NCI-H1105 treated with DMSO at 0.1 percent for 48 hours (cell line): ENCODE results near the gene PPCDC.

ENCODE experiments used
- DNase-seq: peaks from one replicate; lab custom pipeline; 2025; lab: John Stamatoyannopoulos, UW

PPCDC gene, protein sequence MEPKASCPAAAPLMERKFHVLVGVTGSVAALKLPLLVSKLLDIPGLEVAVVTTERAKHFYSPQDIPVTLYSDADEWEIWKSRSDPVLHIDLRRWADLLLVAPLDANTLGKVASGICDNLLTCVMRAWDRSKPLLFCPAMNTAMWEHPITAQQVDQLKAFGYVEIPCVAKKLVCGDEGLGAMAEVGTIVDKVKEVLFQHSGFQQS

DNA sequence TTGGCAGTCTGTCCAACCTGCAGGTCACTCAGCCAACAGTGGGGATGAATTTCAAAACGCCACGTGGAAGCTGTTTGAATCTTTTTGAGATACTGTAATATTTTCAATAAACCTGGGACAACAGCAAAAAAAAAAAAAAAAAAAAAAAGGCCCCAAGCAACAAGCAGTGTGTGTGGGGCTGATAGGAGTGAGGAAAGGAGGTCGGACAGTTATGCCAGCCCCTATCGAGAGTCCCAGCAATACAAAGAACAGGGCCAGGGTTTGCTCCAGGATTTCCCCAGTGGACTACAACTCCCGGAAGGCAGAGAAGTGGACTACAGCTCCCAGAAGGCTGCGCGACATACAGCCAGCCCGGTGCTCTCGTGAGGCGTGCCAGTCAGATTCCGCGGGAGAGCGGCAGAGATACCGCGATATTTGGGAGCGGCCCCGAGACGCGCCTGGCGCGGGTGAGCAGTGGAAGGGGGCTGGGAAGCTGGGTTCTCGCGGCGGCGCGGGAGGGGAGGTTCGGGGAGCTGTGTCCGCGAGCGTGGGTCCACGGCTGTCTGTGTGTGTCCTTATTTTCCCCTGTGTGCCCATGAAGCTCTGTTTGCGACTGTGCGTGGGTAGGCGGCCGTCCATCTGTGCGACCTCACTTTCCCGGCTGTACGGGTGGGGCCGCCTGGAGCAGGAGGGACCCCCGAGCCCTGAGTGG lies at the start of gene PPCDC:
Gene PPCDC (plus strand): TSS at position 410 of the 691 bp plus-strand sequence. CDS start 4,729 bp downstream, outside the sequence.
- peak; percentile 87 for DNase-seq

DNA sequence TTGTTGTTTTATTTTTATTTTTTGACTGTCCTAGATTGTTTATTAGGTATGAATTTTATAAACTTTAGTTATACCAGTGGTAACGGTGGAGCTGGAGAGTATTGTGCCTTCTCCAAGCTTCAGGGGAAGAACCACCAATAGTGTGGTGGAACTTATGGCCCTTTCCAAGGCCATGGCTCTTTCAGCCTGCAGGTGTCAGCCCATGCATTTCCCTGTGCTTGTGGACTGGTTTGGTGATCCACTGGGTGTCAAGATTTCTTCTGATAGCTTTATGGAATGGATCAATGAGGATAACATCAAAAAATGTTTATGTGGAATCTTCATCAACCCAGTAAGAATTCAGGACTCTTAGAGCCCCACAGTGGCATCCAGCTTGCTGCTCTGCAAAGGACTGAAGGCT lies 47.2 kb upstream of the PPCDC start:
- DNase-seq, result no peak

DNA sequence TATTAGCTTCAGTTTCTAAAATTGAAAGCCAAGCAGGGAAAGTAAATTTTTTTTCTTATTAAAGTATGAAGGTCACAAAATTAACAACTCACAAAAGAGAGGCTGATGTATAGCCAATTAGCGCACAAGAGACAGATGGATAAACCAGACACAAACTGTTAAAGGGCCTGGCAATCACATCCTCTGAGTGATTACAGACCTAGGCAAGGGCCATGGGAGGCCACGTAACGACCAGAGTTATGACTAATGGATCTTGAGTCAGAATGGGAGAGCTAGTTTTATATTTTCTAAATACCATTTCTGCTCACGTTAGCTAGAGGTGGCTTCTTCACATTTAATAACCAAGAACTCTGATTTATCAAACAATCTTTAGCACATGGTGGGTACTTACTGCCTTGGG lies 45.8 kb upstream of the PPCDC start:
- no peak for DNase-seq

DNA sequence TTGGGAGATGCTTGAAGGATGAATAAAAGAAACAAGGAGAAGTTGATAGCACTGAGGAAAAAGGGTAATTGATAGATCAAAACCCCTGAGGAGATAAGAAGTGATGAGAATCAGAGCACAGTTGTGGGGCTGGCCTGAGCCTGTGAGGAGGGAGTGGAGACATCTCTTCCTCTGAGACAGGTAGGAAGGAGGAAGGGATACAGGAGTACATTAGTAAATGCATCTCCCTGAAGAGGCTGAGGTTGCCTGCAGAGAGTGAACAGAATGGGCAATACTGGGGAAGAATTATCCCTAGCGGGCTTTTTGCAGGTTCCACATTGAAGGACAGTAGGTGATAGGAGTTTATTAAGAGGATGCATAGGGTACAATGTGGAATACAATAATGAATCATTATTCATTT lies 45.3 kb upstream of the PPCDC start:
- no peak for DNase-seq

DNA sequence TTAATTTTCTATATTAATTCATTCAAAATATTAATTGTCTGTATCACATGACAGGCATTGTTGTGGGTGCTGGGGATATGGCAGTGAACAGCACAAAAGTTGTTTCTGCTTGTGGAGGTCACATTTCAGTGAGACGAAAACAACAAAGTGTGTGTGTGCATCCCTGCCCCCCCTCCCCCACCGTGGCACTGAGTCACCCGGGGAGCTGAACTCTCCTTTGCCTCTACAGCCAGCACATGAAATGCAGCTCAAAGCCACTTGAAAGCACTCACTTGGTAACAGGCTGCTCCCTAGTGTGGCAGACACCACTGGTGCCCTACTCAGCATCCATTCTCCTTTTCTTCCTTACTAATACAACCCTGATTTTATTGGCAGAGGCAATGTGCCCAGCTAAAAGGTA lies 44.9 kb upstream of the PPCDC start:
- no peak for DNase-seq

DNA sequence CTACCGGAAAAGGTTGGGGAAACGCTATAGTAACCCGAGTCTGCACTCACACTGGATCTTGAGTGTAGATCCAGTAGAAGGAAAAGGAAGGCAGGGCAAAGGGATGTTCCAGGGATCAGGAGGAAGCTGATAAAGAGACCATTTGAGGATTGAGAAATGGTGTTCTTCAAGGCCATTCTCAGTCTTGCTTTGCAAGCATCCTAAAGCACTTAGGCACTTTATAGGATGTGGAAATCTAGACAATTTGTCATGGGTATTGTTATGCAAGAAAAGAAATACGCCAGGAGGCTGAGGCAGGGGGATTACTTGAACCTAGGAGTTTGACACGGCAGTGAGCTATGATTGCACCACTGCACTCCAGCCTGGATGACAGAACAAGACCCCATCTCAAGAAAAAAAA lies 41.2 kb upstream of the PPCDC start:
- DNase-seq, result no peak

DNA sequence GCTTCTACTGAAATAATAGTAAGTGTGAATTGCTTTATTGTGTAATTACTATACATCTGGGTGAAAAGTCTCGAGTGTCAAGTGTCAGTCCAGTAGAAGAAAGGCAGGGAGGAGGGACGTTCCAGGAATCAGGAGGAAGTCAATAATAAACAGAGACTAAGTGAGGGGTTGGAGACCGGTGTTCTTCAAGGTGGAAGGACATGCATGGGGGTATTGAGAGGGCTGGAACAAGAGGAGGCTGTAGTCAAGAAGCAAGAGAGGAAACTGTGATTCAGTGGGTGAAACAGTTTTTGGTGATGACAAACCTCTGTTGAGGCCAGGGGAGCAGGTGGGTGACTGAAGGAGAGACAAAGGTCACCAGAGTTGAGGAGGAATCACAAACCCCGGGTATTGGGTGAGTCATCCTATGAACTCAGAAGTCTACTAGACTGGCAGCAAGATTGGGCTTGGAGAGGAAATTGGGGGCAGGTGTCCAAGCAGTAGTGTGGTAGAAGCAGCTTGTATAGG lies 39.6 kb upstream of the PPCDC start:
- DNase-seq, result no peak

DNA sequence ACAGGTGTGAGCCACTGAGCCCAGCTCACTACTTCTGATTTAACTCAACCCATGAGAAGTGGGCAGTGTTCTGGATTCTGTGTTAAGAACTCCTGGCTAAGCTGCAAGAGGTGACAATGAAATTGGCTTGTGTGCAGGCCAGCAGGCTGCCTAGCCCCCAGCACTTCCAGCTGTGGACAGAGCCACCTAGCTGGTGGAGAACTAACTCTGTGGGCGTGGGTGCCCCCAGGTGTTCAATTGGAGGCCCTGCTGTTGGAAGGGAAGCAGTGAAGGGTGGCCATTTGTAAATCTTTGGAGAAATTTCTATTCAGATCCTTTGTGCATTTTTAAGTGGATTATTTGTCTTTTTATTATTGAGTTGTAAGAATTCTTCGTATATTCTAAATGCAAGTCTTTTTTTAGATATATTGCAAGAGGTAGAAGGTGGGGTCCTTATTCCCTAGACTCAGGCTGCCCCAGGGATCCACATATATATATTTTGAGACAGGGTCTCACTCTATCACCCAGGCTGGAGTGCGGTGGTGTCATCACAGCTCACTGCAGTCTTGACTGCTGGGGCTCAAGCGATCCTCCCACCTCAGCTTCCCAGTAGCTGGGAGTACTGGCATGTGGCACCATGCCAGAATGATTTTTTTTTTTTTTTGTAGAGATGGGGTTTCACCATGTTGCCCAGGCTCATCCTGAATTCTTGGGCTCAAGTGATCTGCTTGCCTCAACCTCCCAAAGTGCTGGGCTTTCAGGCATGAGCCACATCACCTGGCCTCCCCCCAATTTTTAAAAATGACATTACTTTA lies 35.2 kb upstream of the PPCDC start:
- DNase-seq, result no peak

DNA sequence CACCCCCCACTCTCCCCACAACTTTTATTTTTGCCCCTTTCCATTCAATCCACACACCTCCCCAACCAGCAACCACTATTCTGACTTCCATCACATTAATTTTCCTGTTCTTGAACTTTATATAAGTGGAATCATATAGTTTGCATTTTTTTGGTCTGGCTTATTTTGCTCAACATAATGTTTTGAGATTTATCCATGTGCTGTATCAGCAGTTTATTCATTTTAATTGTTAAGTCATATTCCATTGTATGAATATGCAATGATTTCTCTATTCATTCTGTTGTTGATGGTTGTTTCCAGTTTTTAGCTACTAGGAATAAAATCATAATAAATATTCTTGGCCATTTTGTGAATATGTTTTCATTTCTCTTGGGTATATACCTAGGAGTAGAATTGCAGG lies 33.9 kb upstream of the PPCDC start:
- no peak for DNase-seq

DNA sequence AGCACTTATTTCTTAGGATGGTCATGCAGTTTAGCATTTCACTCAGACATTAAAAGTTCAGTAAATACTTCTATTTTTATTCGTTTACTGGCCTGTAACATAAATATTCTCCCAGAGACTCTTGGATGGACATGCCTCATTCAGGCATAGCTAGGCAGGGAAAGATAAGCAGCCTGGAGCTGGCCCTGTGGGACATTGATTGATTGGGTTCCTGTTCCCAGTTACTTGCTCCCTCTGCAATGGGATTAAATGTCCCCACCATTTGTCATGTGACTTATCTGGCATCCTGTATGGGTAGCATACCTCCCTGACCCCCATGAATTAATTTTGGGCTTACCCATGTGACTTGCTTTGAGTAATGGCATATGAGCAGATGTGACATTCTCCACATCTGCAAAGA lies 30.8 kb upstream of the PPCDC start:
- DNase-seq, result no peak

DNA sequence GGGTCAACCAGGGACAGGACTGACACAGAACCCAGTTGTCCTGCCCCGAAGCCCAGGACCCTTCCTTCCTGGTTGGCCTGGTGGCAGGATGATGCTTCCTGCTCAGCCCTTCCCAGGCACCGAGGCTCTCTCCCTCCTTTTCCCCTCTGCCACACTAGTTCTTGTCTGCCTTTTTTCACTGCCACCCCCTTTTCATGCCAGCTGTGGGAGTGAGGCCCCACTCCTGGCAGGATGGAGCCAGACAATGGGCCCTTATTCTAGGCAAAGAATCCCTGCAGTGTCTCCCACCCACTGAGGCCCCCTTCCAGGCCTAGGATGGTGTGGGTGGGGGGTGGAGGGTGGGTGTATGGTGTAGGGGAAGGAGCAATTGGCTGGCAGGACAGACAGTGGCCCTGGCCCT lies 29.2 kb upstream of the PPCDC start:
- no peak for DNase-seq

DNA sequence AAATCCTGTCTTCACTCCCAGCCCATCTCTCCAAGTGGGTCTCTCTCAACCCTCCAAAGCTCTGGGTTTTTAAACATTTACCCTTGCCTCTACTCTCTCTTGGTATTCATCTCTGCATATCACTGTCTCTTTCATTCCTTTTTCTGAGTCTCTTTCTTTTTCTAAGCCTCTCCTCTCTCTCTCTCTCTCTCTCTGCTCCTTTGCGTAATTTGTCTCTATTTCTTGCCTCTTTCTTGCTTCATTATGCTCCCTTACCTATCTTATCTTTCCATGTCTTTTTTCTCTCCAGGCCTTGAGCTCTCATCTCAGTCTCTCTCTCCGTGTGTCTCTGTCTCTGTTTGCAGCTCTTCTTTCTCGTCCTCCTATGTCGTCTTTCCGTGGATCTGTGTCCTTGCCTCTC lies 28.7 kb upstream of the PPCDC start:
- DNase-seq, result no peak

DNA sequence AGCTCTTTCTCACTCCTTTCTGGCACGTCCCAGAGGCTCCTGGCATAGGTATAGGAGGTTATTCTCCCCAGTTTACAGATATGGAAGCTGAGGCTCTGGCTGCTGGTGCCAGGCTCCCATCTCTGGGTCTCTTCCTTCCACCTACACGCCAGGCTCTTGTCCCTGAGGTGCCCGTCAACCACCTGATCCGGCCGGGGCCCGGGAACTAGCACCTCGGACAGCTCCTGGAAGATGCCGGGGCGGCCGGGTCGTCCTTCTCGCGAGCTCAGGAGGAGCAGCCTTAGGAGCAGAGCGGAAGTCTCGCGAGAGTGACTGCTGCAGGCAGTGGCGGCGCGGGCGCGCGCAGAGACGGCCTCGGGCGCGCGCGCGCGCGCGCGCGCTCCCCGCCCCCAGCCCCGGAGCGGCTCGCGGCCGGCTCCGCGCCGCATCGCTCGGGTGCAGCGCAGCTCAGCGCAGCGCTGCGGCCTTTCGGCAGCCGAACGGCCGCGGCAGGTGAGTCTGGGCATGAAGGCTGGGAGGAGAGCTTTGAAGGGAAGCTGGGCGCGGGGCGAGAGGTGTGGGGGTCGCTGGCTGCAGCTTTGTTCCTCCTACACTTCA lies 28.1 kb upstream of the PPCDC start, which contains the start of gene SCAMP5:
Gene SCAMP5 (plus strand): TSS at position 382 of the 597 bp plus-strand sequence. CDS start 16,277 bp downstream, outside the sequence.
- peak; percentile 90 for DNase-seq

DNA sequence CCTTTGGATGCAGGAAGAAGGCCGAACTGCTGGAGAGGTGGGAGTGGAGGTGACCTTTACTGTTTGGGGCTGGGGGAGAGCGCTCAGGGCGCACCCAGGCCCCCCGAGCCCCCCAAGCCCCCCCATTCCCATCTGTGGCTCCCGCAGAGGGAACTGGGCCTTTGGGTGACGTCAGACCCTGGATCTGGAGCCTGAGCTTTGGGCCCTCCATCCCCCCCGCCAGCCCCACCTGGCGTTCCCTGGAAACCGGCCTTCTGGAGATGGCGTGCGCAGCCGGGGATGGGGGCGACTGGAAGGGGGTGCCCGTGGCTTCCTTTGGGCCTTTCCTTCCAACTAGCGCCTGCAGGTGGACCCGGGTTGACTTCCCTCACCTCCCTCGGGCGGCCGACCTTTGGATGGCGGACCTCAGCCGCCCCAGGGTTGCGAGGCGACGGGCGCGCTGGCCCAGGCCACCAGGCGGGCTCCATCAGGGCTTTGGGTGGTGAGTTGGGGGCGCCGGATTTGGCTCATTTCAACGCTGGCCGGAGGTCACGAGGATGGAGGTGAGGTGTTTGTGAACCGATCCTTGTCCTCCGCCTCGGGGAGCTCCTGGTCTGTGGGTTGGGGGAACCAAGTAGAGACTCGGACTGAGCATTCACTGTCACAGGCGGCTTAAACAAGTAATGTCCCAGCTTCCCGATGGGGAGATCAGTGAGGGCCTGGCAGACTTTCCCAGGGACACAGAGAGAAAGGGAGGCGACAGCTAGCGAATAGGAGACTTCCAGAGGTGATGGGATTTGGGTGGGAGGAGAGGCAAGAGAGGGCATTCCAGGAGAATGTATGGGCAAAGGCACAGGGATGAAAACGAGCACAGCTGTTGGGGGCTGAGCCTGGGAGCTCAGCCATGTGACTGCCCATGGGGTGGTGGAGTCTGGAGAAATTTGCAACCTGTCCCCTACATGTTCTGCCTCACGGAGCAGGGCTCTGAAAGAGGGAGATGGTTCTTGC lies 27.3 kb upstream of the PPCDC start:
- peak; percentile 43 for DNase-seq

DNA sequence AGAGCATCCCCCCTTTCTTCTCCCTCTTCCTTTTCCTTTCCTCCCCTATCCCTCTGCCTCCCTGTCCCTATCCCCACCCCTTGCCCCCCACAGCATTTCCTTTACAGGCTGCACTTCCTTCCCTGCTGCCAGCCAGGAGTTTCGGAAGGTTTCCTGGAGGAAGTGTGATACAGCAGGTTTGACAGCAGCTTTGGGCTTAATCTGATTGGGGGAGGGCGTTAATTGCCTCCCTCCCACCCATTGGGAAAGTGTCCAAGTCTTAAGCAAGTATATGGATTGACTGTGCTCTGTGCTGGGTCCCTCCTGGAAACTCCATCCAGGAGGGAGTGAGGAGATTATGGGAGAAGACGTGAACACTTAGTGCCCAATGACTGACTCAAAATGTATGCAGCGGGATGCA lies 26.2 kb upstream of the PPCDC start:
- DNase-seq, result no peak

DNA sequence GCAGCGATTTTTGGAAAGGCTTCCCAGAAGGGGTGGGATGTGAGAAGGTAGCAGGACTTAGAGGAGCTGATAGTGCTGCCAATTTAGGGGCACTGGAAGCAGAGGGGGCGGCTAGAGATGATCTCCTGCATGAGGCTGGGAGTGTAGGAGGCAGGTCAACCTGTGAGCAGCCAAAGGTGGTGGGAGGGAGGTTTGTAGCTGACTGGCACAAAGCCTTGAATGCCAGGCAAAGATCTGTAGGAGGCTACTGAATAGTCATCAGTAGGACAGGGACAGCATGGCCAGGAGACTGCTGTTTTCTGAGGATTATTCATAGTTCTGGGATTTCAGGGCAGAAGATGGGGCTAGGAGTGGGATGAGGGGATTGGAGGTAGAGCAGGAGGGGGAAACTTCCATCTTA lies 25.8 kb upstream of the PPCDC start:
- no peak for DNase-seq

DNA sequence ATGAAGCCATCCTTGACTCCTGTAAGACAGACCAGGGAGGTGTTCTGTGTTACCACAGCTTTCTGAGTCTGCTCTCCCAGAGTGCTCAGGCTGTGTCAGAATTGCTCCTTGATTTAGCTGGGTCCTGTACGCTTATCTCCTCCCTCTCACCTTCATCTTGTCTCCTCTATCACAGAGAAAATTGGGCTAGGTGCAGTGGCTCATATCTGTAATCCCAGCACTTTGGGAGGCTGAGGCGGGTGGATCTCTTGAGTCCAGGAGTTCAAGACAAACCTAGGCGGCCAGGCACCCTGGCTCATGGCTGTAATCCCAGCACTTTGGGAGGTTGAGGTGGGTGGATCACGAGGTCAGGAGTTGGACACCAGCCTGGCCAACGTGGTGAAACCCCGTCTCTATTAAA lies 22.1 kb upstream of the PPCDC start:
- DNase-seq, result no peak

DNA sequence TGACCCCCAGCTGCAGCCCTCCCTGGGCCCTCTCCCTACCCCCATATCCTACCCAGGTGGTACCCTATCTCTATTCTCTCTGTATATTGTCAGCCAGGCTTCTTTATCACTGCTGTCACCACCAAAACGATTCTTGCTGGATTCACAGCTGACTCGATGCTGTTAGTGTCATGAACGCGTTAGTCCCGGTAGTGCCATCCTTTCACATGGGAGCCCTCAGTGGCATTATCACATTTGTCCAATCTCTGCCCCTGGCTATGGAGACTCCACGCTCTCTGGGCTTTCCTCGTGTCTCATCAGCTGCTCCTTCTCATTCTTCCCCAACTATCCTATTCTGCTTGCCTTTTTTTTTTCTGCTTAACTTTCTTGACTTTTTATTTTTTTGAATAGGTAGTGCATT lies 21.0 kb upstream of the PPCDC start:
- DNase-seq, result no peak

DNA sequence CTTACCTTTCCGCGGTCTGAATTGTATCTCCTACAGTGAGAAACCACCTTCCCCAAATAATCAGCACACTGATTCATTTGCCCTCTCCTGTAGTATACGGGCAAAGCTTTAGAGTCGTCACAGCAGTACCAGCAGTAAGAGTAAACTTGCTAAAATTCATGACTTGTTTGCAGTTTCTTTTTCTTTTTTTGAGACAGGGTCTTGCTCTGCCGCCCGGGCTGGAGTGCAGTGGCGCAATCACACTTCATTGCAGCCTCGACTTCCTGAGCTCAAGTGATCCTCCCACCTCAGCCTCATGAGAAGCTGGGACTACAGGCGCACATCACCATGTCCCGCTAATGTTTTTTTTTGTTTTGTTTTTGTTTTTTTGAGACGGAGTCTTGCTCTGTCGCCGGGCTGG lies 16.2 kb upstream of the PPCDC start:
- DNase-seq, result no peak

DNA sequence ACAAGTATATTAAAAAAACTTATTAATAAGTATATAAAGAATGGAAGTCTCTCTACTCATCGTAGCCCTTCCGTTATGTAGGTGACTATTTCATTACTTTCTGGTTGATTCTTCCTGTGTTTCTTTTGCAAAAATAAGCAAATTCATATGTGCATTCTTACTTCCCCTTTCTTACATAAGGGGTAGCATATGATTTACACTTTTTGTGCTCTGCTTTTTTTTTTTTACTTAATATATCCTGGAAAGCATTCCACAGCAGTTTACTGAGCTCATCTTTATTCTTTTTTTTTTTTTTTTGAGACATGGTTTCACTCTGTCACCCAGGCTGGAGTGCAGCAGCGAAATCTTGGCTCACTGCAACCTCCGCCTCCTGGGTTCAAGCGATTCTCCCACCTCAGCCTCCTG lies 15.2 kb upstream of the PPCDC start:
- DNase-seq, result no peak

DNA sequence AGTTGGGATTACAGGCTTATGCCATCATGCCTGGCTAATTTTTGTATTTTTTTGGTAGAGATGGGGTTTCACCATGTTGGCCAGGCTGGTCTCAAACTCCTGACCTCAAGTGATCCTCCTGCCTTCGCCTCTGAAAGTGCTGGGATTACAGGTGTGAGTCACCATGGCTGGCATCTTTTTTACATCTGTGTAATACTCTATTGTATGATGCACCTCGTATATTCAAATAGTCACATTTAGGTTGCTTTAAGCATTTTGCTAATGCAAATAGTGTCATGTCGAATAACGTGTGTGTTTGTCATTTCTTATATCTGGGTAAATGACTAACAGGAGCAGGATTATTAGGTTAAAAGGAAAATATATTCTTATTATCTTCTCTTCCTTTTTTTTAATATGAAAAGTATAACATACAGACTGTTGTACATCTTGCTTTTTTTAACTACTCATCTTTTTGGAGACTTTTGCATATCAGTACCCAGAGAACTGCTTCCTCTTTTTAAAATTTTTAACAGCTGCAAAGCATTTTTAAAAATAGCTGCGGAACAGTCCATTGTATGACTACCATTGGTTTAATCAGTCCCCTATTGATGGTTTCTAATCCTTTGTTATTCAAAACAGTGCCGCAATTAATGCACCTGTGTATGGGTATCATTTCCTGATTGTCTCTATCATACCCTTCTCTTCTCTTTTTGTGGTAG lies 14.6 kb upstream of the PPCDC start:
- no peak for DNase-seq
